Right lobe of liver (tissue), 6 donors: ENCODE measurements around the gene CYP8B1. TPM values are rescaled to one million over a fixed set of nuclear protein-coding genes. Genes with fewer than 3 reads are reported as not detected.
"Not testable (repeated sequence)": the region's sequence is repeated elsewhere in the genome, so short reads cannot be mapped to it uniquely, and the experiment has no call there.

Experiments used
- ATAC-seq, 4 donors: fragments of 200-7000 bp; cut with Tn5 transposase; one replicate each; pipeline ENCODE4 v1.9.1; 2020; ENCODE audit warnings: mild to moderate bottlenecking in 4 of 4, moderate library complexity in 4 of 4
- DNase-seq, 3 donors: peaks; one replicate each; pipeline ENCODE4 v3.0.0-alpha.2; 2020
- H3K27ac ChIP-seq, 3 donors: fragments of 200-600 bp; one replicate each; pipeline ENCODE4 v1.8.0; 2022
- H3K27me3 ChIP-seq, 2 donors: fragments of 200-600 bp; one replicate each; pipeline ENCODE4 v1.8.0; 2022
- H3K36me3 ChIP-seq, 4 donors: fragments of 200-600 bp; sonication (generic) in 1 of 4; one replicate each; pipeline versions ENCODE4 v1.5.1 to v1.8.0; 2017 to 2022; ENCODE audit warnings: control low read depth in 1 of 4
- H3K4me1 ChIP-seq, 4 donors: fragments of 200-600 bp; sonication (generic) in 1 of 4; one replicate each; pipeline versions ENCODE4 v1.5.1 to v1.8.0; 2017 to 2022; ENCODE audit warnings: control low read depth in 1 of 4
- H3K4me3 ChIP-seq, 3 donors: fragments of 200-600 bp; one replicate each; pipeline ENCODE4 v1.8.0; 2022
- H3K9me3 ChIP-seq, 4 donors: fragments of 200-600 bp; sonication (generic) in 1 of 4; one replicate each; pipeline versions ENCODE4 v1.5.1 to v1.8.0; 2017 to 2022; ENCODE audit warnings: control low read depth in 1 of 4
- POLR2A ChIP-seq: fragments of 450-650 bp; IDR thresholded peaks from one replicate; pipeline ENCODE4 v1.6.1; 2017; ENCODE audit warnings: antibody characterized with exemption, mild to moderate bottlenecking
- WGBS: methylation state at CpG from one replicate; pipeline ENCODE4 v1.1.6; 2018; ENCODE audit warnings: low coverage, low lambda C conversion rate; ENCODE audit not compliant: insufficient coverage; ENCODE audit errors: missing lambda C conversion rate; 5-methylcytosine and 5-hydroxymethylcytosine counted together
- intact Hi-C, 2 donors: fragments of 100-400 bp; cut with DNase I; formaldehyde crosslinking; loops; one replicate each; pipeline versions ENCODE4 v1.11.2 to v1.14.1; 2022
- total RNA-seq, 6 experiments: library from RNA; depleted of rRNA in 2 of 6; stranded (reverse); fragments of >200 nt in 2 of 6; fragmentation: NEBNext Ultra II Directional in 3 of 6; extraction: Animal tissue kit (Norgen Biotek cat#: 25700) in 3 of 6; gene quantifications; one replicate each; pipeline versions ENCODE4 v1.1.0 to v1.2.4, GENCODE V29; 2016 to 2023
- TF ChIP-seq, protein P1 (sequence below), 4 donors: fragments of 200-600 bp in 3 of 4; fragments of 450-650 bp in 1 of 4; IDR thresholded peaks; one replicate each; pipeline versions ENCODE4 v1.5.1 to v1.8.0; 2016 to 2022; ENCODE audit warnings: antibody characterized with exemption in 4 of 4, mild to moderate bottlenecking in 2 of 4
- donor health status: DM: no; HTN: yes; CAD: no.
- donor health status: DM: no; HTN: no; CAD: no.
- donor health status: DM: no; HTN: no; CAD: no.
- donor health status: DM: no; HTN: yes; CAD: no.
- donor health status: DM: no; HTN: yes; CAD: no.

Gene CYP8B1
- total RNA-seq, 6 experiments from 2014 or later, result 237 to 478 (median 308) TPM

GRCh38 chr3:42892169-42892568 lies 16.5 kb upstream of the CYP8B1 start:
- no peak for TF ChIP-seq POLR2A
- TF ChIP-seq, protein P1, sequence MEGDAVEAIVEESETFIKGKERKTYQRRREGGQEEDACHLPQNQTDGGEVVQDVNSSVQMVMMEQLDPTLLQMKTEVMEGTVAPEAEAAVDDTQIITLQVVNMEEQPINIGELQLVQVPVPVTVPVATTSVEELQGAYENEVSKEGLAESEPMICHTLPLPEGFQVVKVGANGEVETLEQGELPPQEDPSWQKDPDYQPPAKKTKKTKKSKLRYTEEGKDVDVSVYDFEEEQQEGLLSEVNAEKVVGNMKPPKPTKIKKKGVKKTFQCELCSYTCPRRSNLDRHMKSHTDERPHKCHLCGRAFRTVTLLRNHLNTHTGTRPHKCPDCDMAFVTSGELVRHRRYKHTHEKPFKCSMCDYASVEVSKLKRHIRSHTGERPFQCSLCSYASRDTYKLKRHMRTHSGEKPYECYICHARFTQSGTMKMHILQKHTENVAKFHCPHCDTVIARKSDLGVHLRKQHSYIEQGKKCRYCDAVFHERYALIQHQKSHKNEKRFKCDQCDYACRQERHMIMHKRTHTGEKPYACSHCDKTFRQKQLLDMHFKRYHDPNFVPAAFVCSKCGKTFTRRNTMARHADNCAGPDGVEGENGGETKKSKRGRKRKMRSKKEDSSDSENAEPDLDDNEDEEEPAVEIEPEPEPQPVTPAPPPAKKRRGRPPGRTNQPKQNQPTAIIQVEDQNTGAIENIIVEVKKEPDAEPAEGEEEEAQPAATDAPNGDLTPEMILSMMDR (IDR thresholded peaks at IDR 0.05), result no peak
- no CpG with 5 or more reads among the region's 1 CpG for WGBS
- no peak for ATAC-seq
- Histone ChIP-seq H3K36me3 (no peaks in the 10 kb centered on the region), H3K9me3 (no peaks in the 10 kb centered on the region), H3K27ac (no peak overlapping the region), H3K4me1 (no peaks in the 10 kb centered on the region), H3K4me3 (no peak overlapping the region), H3K27me3 (no peaks in the 10 kb centered on the region)
- DNase-seq, result no peak
- intact Hi-C loops, result no loop called here

DNA sequence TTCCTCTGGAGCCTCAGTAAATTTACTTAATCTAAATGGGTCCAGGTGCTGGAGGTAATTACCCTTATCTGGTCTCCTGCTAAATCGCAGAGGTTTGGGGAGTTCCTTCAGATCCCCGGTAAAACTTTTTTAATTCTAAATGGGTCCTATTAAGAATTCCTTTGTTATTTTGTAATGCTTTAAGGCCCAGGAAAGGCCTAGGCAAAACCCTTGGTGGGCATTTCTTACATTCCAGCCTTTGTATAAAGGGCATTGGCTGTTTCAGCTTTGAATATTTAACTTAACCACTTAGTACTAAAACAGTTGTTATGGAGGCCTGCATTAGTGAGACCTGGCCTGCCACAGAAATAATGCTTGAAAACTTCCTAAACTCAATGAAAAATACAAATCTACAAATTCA lies 15.4 kb upstream of the CYP8B1 start:
- ATAC-seq, result no peak
- Histone ChIP-seq H3K27ac (no peak overlapping the region), H3K36me3 (no peaks in the 10 kb centered on the region), H3K4me1 (no peaks in the 10 kb centered on the region), H3K27me3 (no peaks in the 10 kb centered on the region), H3K9me3 (no peaks in the 10 kb centered on the region), H3K4me3 (no peak overlapping the region)
- DNase-seq, result no peak
- intact Hi-C loops, result no loop called here
- WGBS, result 100% methylated on average over 2 of the region's 2 CpGs
- TF ChIP-seq POLR2A, result no peak
- TF ChIP-seq, protein P1 (IDR thresholded peaks at IDR 0.05), result no peak

DNA sequence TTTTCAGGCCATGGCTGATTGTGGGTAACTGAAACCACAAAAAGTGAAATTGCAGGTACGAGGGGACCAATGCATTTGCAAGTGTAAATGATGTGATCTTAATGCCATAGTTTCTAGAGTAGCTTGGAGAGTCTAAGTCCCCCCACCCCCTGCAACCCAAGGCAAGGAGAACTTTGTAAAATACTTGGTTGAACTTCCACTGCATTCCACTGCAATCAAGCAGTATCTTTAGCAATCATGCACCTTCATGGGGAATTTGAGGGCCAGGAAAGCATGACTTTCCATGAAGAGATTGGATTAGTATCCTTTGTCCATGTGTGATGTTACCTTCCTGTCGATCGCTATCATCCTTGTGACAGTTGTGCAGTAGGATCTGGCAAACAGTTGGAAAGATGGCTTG lies 11.4 kb upstream of the CYP8B1 start:
- H3K9me3 ChIP-seq, result no peaks in the 10 kb centered on the region
- intact Hi-C loops, result no loop called here
- H3K4me3 ChIP-seq, result no peak overlapping the region
- ATAC-seq (no peak), DNase-seq (no peak)
- no peak overlapping the region for H3K27ac ChIP-seq
- no peaks in the 10 kb centered on the region for H3K27me3 ChIP-seq
- TF ChIP-seq, protein P1 (IDR thresholded peaks at IDR 0.05), result no peak
- TF ChIP-seq POLR2A, result no peak
- 90% methylated on average over 3 of the region's 3 CpGs for WGBS
- no peaks in the 10 kb centered on the region for H3K36me3 ChIP-seq
- H3K4me1 ChIP-seq, result no peaks in the 10 kb centered on the region

DNA sequence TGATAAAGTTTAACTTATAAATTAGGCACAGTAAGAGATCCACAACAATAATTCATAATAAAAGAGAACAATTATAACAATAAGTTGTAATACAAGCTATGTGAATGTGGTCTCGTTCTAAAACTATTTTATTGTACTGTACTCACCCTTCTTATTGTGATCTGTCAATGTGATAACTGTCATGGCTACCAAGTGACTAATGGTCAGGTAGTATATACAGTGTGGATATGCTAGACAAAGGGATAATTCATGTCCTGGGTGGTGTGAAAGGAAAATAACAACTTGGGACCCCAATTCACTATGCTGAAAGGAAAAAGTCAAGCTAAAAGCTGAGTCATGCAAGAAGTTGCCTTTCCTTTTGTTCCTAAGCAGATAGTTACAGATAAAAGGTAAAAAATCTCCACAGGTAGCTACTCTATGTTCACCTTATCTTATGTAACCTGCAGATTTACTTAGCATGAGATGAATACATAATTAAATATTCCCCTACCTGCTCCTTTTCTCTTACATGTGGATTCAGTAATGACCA lies 10.7 kb upstream of the CYP8B1 start:
- WGBS, result 89% methylated on average over 1 of the region's 1 CpG
- H3K27me3 ChIP-seq, result no peaks in the 10 kb centered on the region
- no peaks in the 10 kb centered on the region for H3K9me3 ChIP-seq
- no peak for DNase-seq
- no peaks in the 10 kb centered on the region for H3K36me3 ChIP-seq
- H3K4me3 ChIP-seq, result no peak overlapping the region
- no peak overlapping the region for H3K27ac ChIP-seq
- TF ChIP-seq, protein P1 (IDR thresholded peaks at IDR 0.05), result no peak
- no peak for TF ChIP-seq POLR2A
- H3K4me1 ChIP-seq, result peaks cover 0 to under 1% (median 0%) of the 10 kb centered on the region in 4 donors
- intact Hi-C loops, result no loop called here
- ATAC-seq, result no peak

DNA sequence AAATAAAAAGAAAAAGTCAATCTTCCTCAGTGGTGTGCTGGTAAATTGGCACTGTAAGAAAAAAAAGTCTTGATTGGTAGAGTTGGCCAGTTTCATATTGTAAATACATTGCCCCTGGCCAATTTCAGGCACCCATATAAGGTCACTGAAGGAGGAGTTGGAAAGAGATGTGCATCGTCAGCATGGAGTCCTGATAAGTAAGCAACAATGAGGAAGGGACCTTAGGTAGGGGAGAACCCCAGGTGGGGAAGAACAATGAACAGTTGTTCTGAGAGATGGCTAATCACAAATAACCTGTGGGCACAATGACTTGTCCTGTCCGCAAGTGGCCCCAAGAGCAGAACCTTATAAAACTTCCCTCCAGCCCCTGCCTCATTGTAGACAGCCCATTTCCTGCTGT lies 8.6 kb upstream of the CYP8B1 start:
- 70% methylated on average over 2 of the region's 2 CpGs for WGBS
- intact Hi-C loops, result no loop called here

DNA sequence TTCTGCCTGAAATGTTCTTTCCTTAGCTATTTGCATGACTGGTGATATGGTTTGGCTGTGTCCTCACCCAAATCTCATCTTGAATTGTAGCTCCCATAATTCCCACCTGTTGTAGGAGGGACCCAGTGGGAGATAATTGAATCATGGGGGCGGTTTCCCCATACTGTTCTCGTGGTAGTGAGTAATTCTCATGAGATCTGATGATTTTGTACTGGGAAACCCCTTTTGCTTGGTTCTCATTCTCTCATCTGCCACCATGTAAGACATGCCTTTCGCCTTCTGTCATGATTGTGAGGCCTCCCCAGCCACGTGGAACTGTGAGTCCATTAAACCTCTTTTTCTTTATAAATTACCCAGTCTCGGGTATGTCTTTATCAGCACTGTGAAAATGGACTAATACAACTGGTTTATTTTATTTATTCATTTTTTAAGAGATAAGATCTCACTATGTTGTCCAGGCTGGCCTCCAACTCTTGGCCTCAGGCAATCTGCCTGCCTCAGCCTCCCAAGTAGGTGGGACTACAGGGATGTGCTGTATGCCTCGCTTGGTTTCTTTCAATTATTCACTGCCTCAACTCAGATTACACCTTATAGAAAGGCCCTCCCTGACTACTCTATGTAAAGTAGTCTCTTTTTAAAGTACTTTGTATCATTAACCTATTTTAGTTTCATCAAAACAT lies 7.7 kb upstream of the CYP8B1 start:
- H3K4me3 ChIP-seq, H3K27me3 ChIP-seq, H3K27ac ChIP-seq, H3K4me1 ChIP-seq, H3K36me3 ChIP-seq, intact Hi-C loops, H3K9me3 ChIP-seq, DNase-seq, ATAC-seq: not testable (repeated sequence)
- WGBS, result 86% methylated on average over 5 of the region's 6 CpGs

More for the DNA sequence above, 8.6 kb upstream of the CYP8B1 start:
- H3K36me3 ChIP-seq, result no peaks in the 10 kb centered on the region
- DNase-seq, result no peak
- H3K4me3 ChIP-seq, result no peak overlapping the region
- no peaks in the 10 kb centered on the region for H3K27me3 ChIP-seq
- H3K27ac ChIP-seq, result no peak overlapping the region
- peaks cover 0 to 7% (median 0%) of the 10 kb centered on the region in 4 donors for H3K4me1 ChIP-seq
- no peak for TF ChIP-seq POLR2A
- TF ChIP-seq, protein P1 (IDR thresholded peaks at IDR 0.05), result no peak
- H3K9me3 ChIP-seq, result no peaks in the 10 kb centered on the region
- ATAC-seq, result no peak
